ENCODE measurements around the gene STAMBP.

Gene STAMBP

DNA sequence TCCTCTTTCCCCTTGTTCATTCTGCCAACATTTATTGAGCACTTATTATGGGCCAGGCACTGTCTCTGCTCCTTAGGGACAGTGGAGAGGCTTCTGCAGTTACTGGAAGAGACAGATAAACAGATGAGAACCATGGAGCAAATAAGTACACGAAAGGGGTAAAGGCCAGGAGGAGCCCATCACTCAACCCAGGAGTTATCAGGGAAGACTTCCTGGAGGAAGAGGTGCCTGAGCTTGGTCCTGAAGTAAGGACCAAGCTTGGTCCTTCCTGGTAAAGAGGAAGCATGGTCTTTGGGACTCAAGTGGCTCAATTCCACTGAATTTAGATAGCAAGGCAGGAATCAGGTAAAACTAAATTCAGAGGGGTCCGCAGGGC is 65.7 kb downstream of the STAMBP start:
- TF ChIP-seq CTCF (IDR thresholded peaks at IDR 0.05; ENCODE audit: low read depth, low read length): no peak
- no peak overlapping the region for H3K4me3 ChIP-seq (ENCODE audit: low read depth, low read length)
- no peaks in the 10 kb centered on the region for H3K9me3 ChIP-seq
- no peaks in the 10 kb centered on the region for H3K4me1 ChIP-seq
- no peak for DNase-seq
- no peaks in the 10 kb centered on the region for H3K36me3 ChIP-seq
- H3K27me3 ChIP-seq: no peaks in the 10 kb centered on the region

- TF ChIP-seq CTCF (IDR thresholded peaks at IDR 0.05; ENCODE audit: low read depth, low read length): no peak
- Histone ChIP-seq H3K4me3 (ENCODE audit: low read depth, low read length) (no peak overlapping the region), H3K36me3 (no peaks in the 10 kb centered on the region), H3K4me1 (no peaks in the 10 kb centered on the region), H3K27me3 (no peaks in the 10 kb centered on the region), H3K9me3 (no peaks in the 10 kb centered on the region)
- DNase-seq: no peak
These were observed 66.1 kb downstream of the STAMBP start for GRCh38 chr2:73894877-73895276.

GRCh38 chr2:73895473-73895872 is 66.7 kb downstream of the STAMBP start:
- no peaks in the 10 kb centered on the region for H3K27me3 ChIP-seq

GRCh38 chr2:73896362-73897239 is 67.8 kb downstream of the STAMBP start:
- no peak for TF ChIP-seq CTCF (IDR thresholded peaks at IDR 0.05; ENCODE audit: low read depth, low read length)
- Histone ChIP-seq H3K4me3 (ENCODE audit: low read depth, low read length) (no peak overlapping the region), H3K9me3 (no peaks in the 10 kb centered on the region), H3K27me3 (no peaks in the 10 kb centered on the region), H3K36me3 (no peaks in the 10 kb centered on the region), H3K4me1 (no peaks in the 10 kb centered on the region)
- DNase-seq: no peak

More at GRCh38 chr2:73895473-73895872, 66.7 kb downstream of the STAMBP start:
- Histone ChIP-seq H3K9me3 (no peaks in the 10 kb centered on the region), H3K4me3 (ENCODE audit: low read depth, low read length) (no peak overlapping the region), H3K4me1 (no peaks in the 10 kb centered on the region), H3K36me3 (no peaks in the 10 kb centered on the region)
- no peak for TF ChIP-seq CTCF (IDR thresholded peaks at IDR 0.05; ENCODE audit: low read depth, low read length)
- DNase-seq: no peak

- Histone ChIP-seq H3K36me3 (no peaks in the 10 kb centered on the region), H3K27me3 (no peaks in the 10 kb centered on the region), H3K4me3 (ENCODE audit: low read depth, low read length) (no peak overlapping the region), H3K4me1 (no peaks in the 10 kb centered on the region), H3K9me3 (no peaks in the 10 kb centered on the region)
- no peak for TF ChIP-seq CTCF (IDR thresholded peaks at IDR 0.05; ENCODE audit: low read depth, low read length)
- DNase-seq: no peak
These were observed 68.5 kb downstream of the STAMBP start for GRCh38 chr2:73897240-73897583.

GRCh38 chr2:73897934-73898333 is 69.2 kb downstream of the STAMBP start:
- no peak for TF ChIP-seq CTCF (IDR thresholded peaks at IDR 0.05; ENCODE audit: low read depth, low read length)
- no peaks in the 10 kb centered on the region for H3K9me3 ChIP-seq
- no peaks in the 10 kb centered on the region for H3K36me3 ChIP-seq
- H3K27me3 ChIP-seq: no peaks in the 10 kb centered on the region
- DNase-seq: no peak
- H3K4me1 ChIP-seq: no peaks in the 10 kb centered on the region
- H3K4me3 ChIP-seq (ENCODE audit: low read depth, low read length): no peak overlapping the region

All from BE2C (cell line).